ENCODE data around the gene CREB3. TPM values are rescaled to one million over a fixed set of nuclear protein-coding genes. Genes with fewer than 3 reads are reported as not detected.
A peak's percentile ranks its signal among the peaks of the same experiment; 100 is the strongest.

Gene CREB3
- polyA plus RNA-seq, 3 donors = 17.4 to 38.7 (median 32.2) TPM

- H3K9ac ChIP-seq (ENCODE audit: insufficient read depth, low read length, poor library complexity, severe bottlenecking) = no peak overlapping the region
- no peaks in the 10 kb centered on the region for H3K36me3 Mint-ChIP-seq
- H3K9me3 Mint-ChIP-seq = peaks cover 0 to 3% (median 0%) of the 10 kb centered on the region in 7 donors
- H3K79me2 ChIP-seq (ENCODE audit: insufficient read depth, low read length) = no peaks in the 10 kb centered on the region
- intact Hi-C loops (cut with micrococcal nuclease) = loop anchor here in 1 of 2 donors (10.0 kb wide), 1 partner anchor 47 kb away; no protein-coding TSS in a partner anchor
- no peak overlapping the region for H3K4me3 ChIP-seq (replicated peaks in 1 of 3; ENCODE audit: low read depth in 2 of 3, low read length in 3 of 3)
- no peak for TF ChIP-seq CTCF (IDR thresholded peaks at IDR 0.05)
- peaks cover 0 to 15% of the 10 kb centered on the region in 2 donors for H3K27me3 ChIP-seq (ENCODE audit: control insufficient read depth in 2 of 2, insufficient read depth in 2 of 2, low read length in 2 of 2)
- peaks cover 11 to 13% of the 10 kb centered on the region in 2 donors for H3K36me3 ChIP-seq (replicated peaks in 1 of 2; ENCODE audit: control insufficient read depth in 1 of 2, insufficient read depth in 2 of 2, low read length in 2 of 2)
- H3K9me3 ChIP-seq (replicated peaks in 1 of 2; ENCODE audit: control insufficient read depth in 1 of 2, insufficient read depth in 1 of 2, low read length in 2 of 2) = no peaks in the 10 kb centered on the region
- peaks cover 14 to 21% of the 10 kb centered on the region in 2 donors for H3K4me1 ChIP-seq (ENCODE audit: control insufficient read depth in 1 of 2, insufficient read depth in 2 of 2, low read length in 2 of 2)
- H3K4me3 Mint-ChIP-seq = no peak overlapping the region
- peak overlapping the region; percentile 90 for H3K4me2 ChIP-seq (replicated peaks; ENCODE audit: extremely low read depth, low read length, poor library complexity, severe bottlenecking)
- peaks cover 14% of the 10 kb centered on the region for H4K20me1 ChIP-seq (ENCODE audit: insufficient read depth, low read length)
- H3K27ac Mint-ChIP-seq = peak overlapping the region in 1 of 7 donors; percentile 20
- DNase-seq = no peak
- H3K4me1 Mint-ChIP-seq = peaks cover 10% of the 10 kb centered on the region
- no peak overlapping the region for H2AFZ ChIP-seq (ENCODE audit: insufficient read depth, low read depth, low read length, poor library complexity, severe bottlenecking)
- peaks cover 4 to 25% (median 6%) of the 10 kb centered on the region in 3 donors for H3K27me3 Mint-ChIP-seq (ENCODE audit: low read depth in 3 of 3)
- WGBS (ENCODE audit: insufficient coverage) = 96% methylated on average over 3 of the region's 13 CpGs
- H3K27ac ChIP-seq (ENCODE audit: low read depth in 1 of 2, low read length in 2 of 2) = no peak overlapping the region
Observed at GRCh38 chr9:35691757-35692301, 40.6 kb upstream of the CREB3 start.

- no peak overlapping the region for H2AFZ ChIP-seq (ENCODE audit: insufficient read depth, low read depth, low read length, poor library complexity, severe bottlenecking)
- Mint-ChIP-seq H3K4me3 (no peak overlapping the region), H3K27me3 (ENCODE audit: low read depth in 3 of 3) (peaks cover 0 to 6% (median 0%) of the 10 kb centered on the region in 3 donors), H3K9me3 (no peaks in the 10 kb centered on the region), H3K36me3 (no peaks in the 10 kb centered on the region), H3K4me1 (peaks cover 5% of the 10 kb centered on the region), H3K27ac (peak overlapping the region in 1 of 7 donors; percentile 17)
- no peaks in the 10 kb centered on the region for H3K27me3 ChIP-seq (ENCODE audit: control insufficient read depth in 2 of 2, insufficient read depth in 2 of 2, low read length in 2 of 2)
- H3K27ac ChIP-seq (ENCODE audit: low read depth in 1 of 2, low read length in 2 of 2) = no peak overlapping the region
- H3K4me1 ChIP-seq (ENCODE audit: control insufficient read depth in 1 of 2, insufficient read depth in 2 of 2, low read length in 2 of 2) = peaks cover 5 to 8% of the 10 kb centered on the region in 2 donors
- H4K20me1 ChIP-seq (ENCODE audit: insufficient read depth, low read length) = peaks cover 55% of the 10 kb centered on the region
- peaks cover 53 to 54% of the 10 kb centered on the region in 2 donors for H3K36me3 ChIP-seq (replicated peaks in 1 of 2; ENCODE audit: control insufficient read depth in 1 of 2, insufficient read depth in 2 of 2, low read length in 2 of 2)
- H3K4me3 ChIP-seq (replicated peaks in 1 of 3; ENCODE audit: low read depth in 2 of 3, low read length in 3 of 3) = no peak overlapping the region
- H3K4me2 ChIP-seq (replicated peaks; ENCODE audit: extremely low read depth, low read length, poor library complexity, severe bottlenecking) = no peak overlapping the region
- intact Hi-C loops (cut with micrococcal nuclease) = loop anchor here (2.0 to 10.0 kb wide), 3 partner anchors 39 to 91 kb away; partner anchors contain the start of genes CCDC107 (in 1 of the 2), RMRP (in 1 of the 2) and TESK1 (in 1 of the 2)
- no peaks in the 10 kb centered on the region for H3K9me3 ChIP-seq (replicated peaks in 1 of 2; ENCODE audit: control insufficient read depth in 1 of 2, insufficient read depth in 1 of 2, low read length in 2 of 2)
- 100% methylated on average over 2 of the region's 3 CpGs for WGBS (ENCODE audit: insufficient coverage)
- no peaks in the 10 kb centered on the region for H3K79me2 ChIP-seq (ENCODE audit: insufficient read depth, low read length)
- TF ChIP-seq CTCF (IDR thresholded peaks at IDR 0.05) = no peak
- DNase-seq = no peak
- no peak overlapping the region for H3K9ac ChIP-seq (ENCODE audit: insufficient read depth, low read length, poor library complexity, severe bottlenecking)
Observed at GRCh38 chr9:35695943-35696401, 36.5 kb upstream of the CREB3 start.
